PFSK-1 (cell line): Measurements from ENCODE around the gene FNBP1.

Experiments
- POLR2AphosphoS5 ChIP-seq: IDR thresholded peaks from 2 replicates; pipeline ENCODE4 v1.6.1; 2012; ENCODE audit warnings: low read depth, mild to moderate bottlenecking, control low read depth, low read length, moderate library complexity
- SIN3A ChIP-seq: IDR thresholded peaks from 2 replicates; pipeline ENCODE4 v1.6.1; 2012; ENCODE audit warnings: mild to moderate bottlenecking, low read length, moderate library complexity, borderline replicate concordance; ENCODE audit not compliant: insufficient read depth
- TAF1 ChIP-seq: IDR thresholded peaks from 2 replicates; pipeline ENCODE4 v1.6.1; 2012; ENCODE audit warnings: low read length, control low read depth, borderline replicate concordance; ENCODE audit not compliant: insufficient read depth

GRCh38 chr9:129949821-129950220 lies 93.2 kb downstream of the FNBP1 start:
- TF ChIP-seq POLR2AphosphoS5 (no peak), TAF1 (no peak), SIN3A (no peak)
